HepG2 (cell line): ENCODE results near the gene ZNF618. TPM values are rescaled to one million over a fixed set of nuclear protein-coding genes. Genes with fewer than 3 reads are reported as not detected.

Experiments used
- ATAC-seq: fragments of 200-7000 bp; cut with Tn5 transposase; 3 replicates; pipeline ENCODE4 v1.9.1; 2020; ENCODE audit warnings: mild to moderate bottlenecking, moderate library complexity
- BruUV-seq: library from RNA; stranded (reverse); fragments of 400-500 nt; replicated peaks from 2 replicates; lab custom pipeline; 2021; lab: Mats Ljungman, UMichigan
- CTCF ChIA-PET: fragments of 300-600 bp; formaldehyde crosslinking; extraction: SDS; loops from one replicate; lab custom pipeline; 2021; ENCODE audit warnings: low total read pairs, inconsistent platforms, low intra/inter-chr PET ratio; lab: Yijun Ruan, JAX
- POLR2A ChIA-PET: fragments of 350-600 bp; sonication (Branson Sonifier 250); formaldehyde crosslinking; loops from one replicate; lab custom pipeline; 2020; ENCODE audit warnings: antibody characterized with exemption, inconsistent platforms; lab: Yijun Ruan, JAX
- DNase-seq: peaks from one replicate; pipeline ENCODE4 v3.0.0-alpha.2; 2015; ENCODE audit warnings: low spot score
- FAIRE-seq: peaks from 3 replicates; lab custom pipeline; 2011; peaks lifted over from hg19 to GRCh38; lab: Jason Lieb, UNC
- H2AFZ ChIP-seq: one replicate; pipeline ENCODE4 v1.6.1; 2011; ENCODE audit warnings: low read length, inconsistent platforms
- H3K27ac ChIP-seq: fragments of 300-600 bp; 3 replicates; pipeline ENCODE4 v1.8.0; 2011; ENCODE audit warnings: mixed run types, mild to moderate bottlenecking, mixed read lengths, low read length, inconsistent platforms; ENCODE audit not compliant: insufficient read depth; ENCODE audit errors: extremely low read length
- H3K27me3 ChIP-seq, 2 experiments: fragments of 200-600 bp in 1 of 2; 2 replicates in 1 of 2; 3 replicates in 1 of 2; pipeline versions ENCODE4 v1.6.0 to v1.8.0; 2011; ENCODE audit warnings: low read length in 2 of 2, mild to moderate bottlenecking in 2 of 2, moderate library complexity in 2 of 2, inconsistent platforms in 1 of 2; ENCODE audit not compliant: insufficient read depth in 2 of 2, control insufficient read depth in 1 of 2
- H3K36me3 ChIP-seq, 2 experiments: fragments of 200-600 bp in 1 of 2; replicated peaks in 1 of 2; 2 replicates in 1 of 2; 3 replicates in 1 of 2; pipeline versions ENCODE4 v1.5.1 to v1.8.0; 2011; ENCODE audit warnings: low read length in 2 of 2, inconsistent platforms in 1 of 2; ENCODE audit not compliant: insufficient read depth in 2 of 2, control insufficient read depth in 1 of 2
- H3K4me1 ChIP-seq: 2 replicates; pipeline ENCODE4 v1.5.1; 2012; ENCODE audit warnings: low read length, inconsistent platforms; ENCODE audit not compliant: insufficient read depth
- H3K4me2 ChIP-seq: 2 replicates; pipeline ENCODE4 v1.6.0; 2011; ENCODE audit warnings: low read depth, low read length, inconsistent platforms
- H3K4me3 ChIP-seq, 3 experiments: fragments of 200-600 bp in 1 of 3; sonication (generic), shearing (Covaris generic) in 1 of 3; replicated peaks in 1 of 3; 2 replicates each; pipeline ENCODE4 v1.5.1; 2011 to 2016; ENCODE audit warnings: low read length in 3 of 3, inconsistent platforms in 2 of 3, low read depth in 2 of 3, mild to moderate bottlenecking in 2 of 3, control low read depth in 1 of 3, mixed read lengths in 1 of 3; ENCODE audit not compliant: insufficient read depth in 1 of 3
- H3K79me2 ChIP-seq: one replicate; pipeline ENCODE4 v1.6.1; 2011; ENCODE audit warnings: low read length, inconsistent platforms; ENCODE audit not compliant: insufficient read depth
- H3K9ac ChIP-seq: 2 replicates; pipeline ENCODE4 v1.6.0; 2011; ENCODE audit warnings: mild to moderate bottlenecking, low read depth, low read length, inconsistent platforms; ENCODE audit not compliant: insufficient read depth
- H3K9me3 ChIP-seq: 2 replicates; pipeline ENCODE4 v1.5.1; 2012; ENCODE audit warnings: mild to moderate bottlenecking, low read length
- H4K20me1 ChIP-seq: 2 replicates; pipeline ENCODE4 v1.6.0; 2011; ENCODE audit warnings: inconsistent platforms, mild to moderate bottlenecking, low read length, moderate library complexity; ENCODE audit not compliant: insufficient read depth
- ATM ChIP-seq: fragments of 450-650 bp; IDR thresholded peaks from 2 replicates; pipeline ENCODE4 v1.7.1; 2017; ENCODE audit warnings: mild to moderate bottlenecking, borderline replicate concordance
- DNMT1 ChIP-seq: sonication (generic); formaldehyde crosslinking; IDR thresholded peaks from 2 replicates; pipeline ENCODE4 v1.5.1; 2020; ENCODE audit warnings: mild to moderate bottlenecking, missing genetic modification reagents
- GATAD2A ChIP-seq: IDR thresholded peaks from 2 replicates; pipeline ENCODE4 v1.6.1; 2016
- IRF9 ChIP-seq: sonication (generic); formaldehyde crosslinking; IDR thresholded peaks from 2 replicates; pipeline ENCODE4 v1.8.0; 2022; ENCODE audit warnings: missing genetic modification reagents, mild to moderate bottlenecking, borderline replicate concordance
- KDM3A ChIP-seq: IDR thresholded peaks from 2 replicates; pipeline ENCODE4 v1.6.1; 2018; ENCODE audit warnings: low read depth, missing compliant biosample characterization
- MYNN ChIP-seq: sonication (generic); formaldehyde crosslinking; IDR thresholded peaks from 2 replicates; pipeline ENCODE4 v1.4.0; 2020; ENCODE audit warnings: mild to moderate bottlenecking, low read depth, missing genetic modification reagents
- SOX5 ChIP-seq: IDR thresholded peaks from 2 replicates; pipeline ENCODE4 v1.6.1; 2016; ENCODE audit warnings: borderline replicate concordance
- SRSF9 ChIP-seq: fragments of 200-400 bp; formaldehyde crosslinking; IDR thresholded peaks from 2 replicates; pipeline ENCODE4 v1.6.1; 2018; ENCODE audit warnings: borderline replicate concordance, mild to moderate bottlenecking, low read depth, low read length; ENCODE audit not compliant: insufficient read depth, poor library complexity, severe bottlenecking
- ZNF10 ChIP-seq: sonication (generic); formaldehyde crosslinking; IDR thresholded peaks from 2 replicates; pipeline ENCODE4 v1.4.0; 2020; ENCODE audit warnings: mild to moderate bottlenecking, low read depth, missing genetic modification reagents, borderline replicate concordance
- WGBS: methylation state at CpG from one replicate; pipeline ENCODE4 v1.1.6; 2017; ENCODE audit warnings: low lambda C conversion rate; 5-methylcytosine and 5-hydroxymethylcytosine counted together
- in situ Hi-C: cut with HindIII; loops from 2 replicates; pipeline ENCODE4 v1.10.0; 2017; ENCODE audit warnings: low pct_unique_long_range_greater_than_20kb; ENCODE audit not compliant: extremely low pct_ligation_motif_present
- intact Hi-C: fragments of 100-400 bp; cut with micrococcal nuclease; formaldehyde crosslinking; loops from one replicate; pipeline ENCODE4 v1.10.0; 2022; ENCODE audit not compliant: unreplicated experiment
- polyA plus RNA-seq, 8 experiments: library from polyadenylated mRNA; depleted of rRNA in 3 of 8; stranded (reverse) in 7 of 8; unstranded in 1 of 8; fragments of >200 nt; fragmentation: Illumina TruSeq in 4 of 8; extraction: Trizol in 4 of 8; gene quantifications; 2 replicates each; pipeline versions ENCODE4 v1.2.1 to v1.2.3, GENCODE V29; 2011 to 2016; ENCODE audit warnings: low read depth in 4 of 8, missing spikeins in 1 of 8, mixed read lengths in 1 of 8; ENCODE audit not compliant: insufficient read depth in 1 of 8
- total RNA-seq, 5 experiments: library from RNA; depleted of rRNA; stranded (reverse); fragments of >200 nt; fragmentation: Illumina TruSeq; extraction: Trizol; gene quantifications; 2 replicates each; pipeline ENCODE4 v1.2.3, GENCODE V29; 2016; ENCODE audit warnings: low read depth in 1 of 5
- TF ChIP-seq, protein P1 (sequence below): sonication (generic); formaldehyde crosslinking; IDR thresholded peaks from 2 replicates; pipeline ENCODE4 v1.8.1; 2022; ENCODE audit warnings: mild to moderate bottlenecking, missing genetic modification reagents
- TF ChIP-seq, protein P2 (sequence below): IDR thresholded peaks from 2 replicates; pipeline ENCODE4 v1.6.1; 2016; ENCODE audit warnings: control low read depth
- TF ChIP-seq, protein P3 (sequence below): sonication (generic); formaldehyde crosslinking; IDR thresholded peaks from 2 replicates; pipeline ENCODE4 v1.8.1; 2023; ENCODE audit warnings: missing genetic modification reagents, mild to moderate bottlenecking, borderline replicate concordance
- TF ChIP-seq, protein P4 (sequence below): sonication (generic); formaldehyde crosslinking; IDR thresholded peaks from 2 replicates; pipeline ENCODE4 v1.5.0; 2020; ENCODE audit warnings: missing genetic modification reagents

The ZNF618 gene
- total and polyA plus RNA-seq, 2 of the 13 experiments (the other 11 are each of a cell fraction or from before 2014, with no cell fraction given) = 0.07 TPM

GRCh38 chr9:113992994-113993393 lies 116.9 kb downstream of the ZNF618 start:
- H3K79me2 ChIP-seq = no peaks in the 10 kb centered on the region
- TF ChIP-seq SRSF9 (no peak), DNMT1 (CRISPR knock-in tag) (no peak), IRF9 (CRISPR knock-in tag) (no peak)
- no peak overlapping the region for H3K27ac ChIP-seq
- ATAC-seq (no peak), FAIRE-seq (no peak), DNase-seq (no peak)
- no peaks in the 10 kb centered on the region for H3K9me3 ChIP-seq
- H3K4me2 ChIP-seq = no peak overlapping the region
- no peak overlapping the region for H3K4me3 ChIP-seq
- intact Hi-C loops = no loop called here
- no peak overlapping the region for H2AFZ ChIP-seq
- H3K4me1 ChIP-seq = 0 out of 2 replicates have a peak, but pooled peaks cover 7% of the 10 kb centered on the region
- no peak overlapping the region for H3K9ac ChIP-seq
- no TSS peak for BruUV-seq
- WGBS = 29% methylated on average over 1 of the region's 6 CpGs
- in situ Hi-C loops = no loop called here
- no peaks in the 10 kb centered on the region for H4K20me1 ChIP-seq
- CTCF ChIA-PET = no interaction called here
- POLR2A ChIA-PET = no interaction called here
- H3K27me3 ChIP-seq = peaks cover 0 to 35% of the 10 kb centered on the region in 2 experiments; a peak in 2 of 5 replicates
- no peaks in the 10 kb centered on the region for H3K36me3 ChIP-seq

- Histone ChIP-seq H3K27me3 (peaks cover 0 to 29% of the 10 kb centered on the region in 2 experiments; a peak in 2 of 5 replicates), H3K27ac (no peak overlapping the region), H3K4me2 (no peak overlapping the region), H3K9me3 (no peaks in the 10 kb centered on the region), H3K4me1 (0 out of 2 replicates have a peak, but pooled peaks cover 5% of the 10 kb centered on the region), H3K79me2 (no peaks in the 10 kb centered on the region), H4K20me1 (no peaks in the 10 kb centered on the region), H2AFZ (no peak overlapping the region), H3K9ac (no peak overlapping the region), H3K36me3 (no peaks in the 10 kb centered on the region), H3K4me3 (no peak overlapping the region)
- FAIRE-seq (no peak), ATAC-seq (no peak), DNase-seq (no peak)
- 45% methylated on average over 9 of the region's 14 CpGs for WGBS
- in situ Hi-C loops = no loop called here
- no TSS peak for BruUV-seq
- ChIA-PET CTCF (no interaction called here), POLR2A (no interaction called here)
- intact Hi-C loops = no loop called here
- TF ChIP-seq ATM = no peak
- TF ChIP-seq ZNF10 = no peak
- no peak for TF ChIP-seq MYNN
- TF ChIP-seq SOX5 (CRISPR knock-in tag) = no peak
- TF ChIP-seq, protein P1, sequence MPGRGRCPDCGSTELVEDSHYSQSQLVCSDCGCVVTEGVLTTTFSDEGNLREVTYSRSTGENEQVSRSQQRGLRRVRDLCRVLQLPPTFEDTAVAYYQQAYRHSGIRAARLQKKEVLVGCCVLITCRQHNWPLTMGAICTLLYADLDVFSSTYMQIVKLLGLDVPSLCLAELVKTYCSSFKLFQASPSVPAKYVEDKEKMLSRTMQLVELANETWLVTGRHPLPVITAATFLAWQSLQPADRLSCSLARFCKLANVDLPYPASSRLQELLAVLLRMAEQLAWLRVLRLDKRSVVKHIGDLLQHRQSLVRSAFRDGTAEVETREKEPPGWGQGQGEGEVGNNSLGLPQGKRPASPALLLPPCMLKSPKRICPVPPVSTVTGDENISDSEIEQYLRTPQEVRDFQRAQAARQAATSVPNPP (CRISPR knock-in tag) = no peak
- no peak for TF ChIP-seq KDM3A
- TF ChIP-seq, protein P2, sequence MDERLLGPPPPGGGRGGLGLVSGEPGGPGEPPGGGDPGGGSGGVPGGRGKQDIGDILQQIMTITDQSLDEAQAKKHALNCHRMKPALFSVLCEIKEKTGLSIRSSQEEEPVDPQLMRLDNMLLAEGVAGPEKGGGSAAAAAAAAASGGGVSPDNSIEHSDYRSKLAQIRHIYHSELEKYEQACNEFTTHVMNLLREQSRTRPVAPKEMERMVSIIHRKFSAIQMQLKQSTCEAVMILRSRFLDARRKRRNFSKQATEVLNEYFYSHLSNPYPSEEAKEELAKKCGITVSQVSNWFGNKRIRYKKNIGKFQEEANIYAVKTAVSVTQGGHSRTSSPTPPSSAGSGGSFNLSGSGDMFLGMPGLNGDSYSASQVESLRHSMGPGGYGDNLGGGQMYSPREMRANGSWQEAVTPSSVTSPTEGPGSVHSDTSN = no peak
- TF ChIP-seq, protein P3, sequence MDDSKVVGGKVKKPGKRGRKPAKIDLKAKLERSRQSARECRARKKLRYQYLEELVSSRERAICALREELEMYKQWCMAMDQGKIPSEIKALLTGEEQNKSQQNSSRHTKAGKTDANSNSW (CRISPR knock-in tag) = no peak
- TF ChIP-seq GATAD2A (CRISPR knock-in tag) = no peak
- TF ChIP-seq, protein P4, sequence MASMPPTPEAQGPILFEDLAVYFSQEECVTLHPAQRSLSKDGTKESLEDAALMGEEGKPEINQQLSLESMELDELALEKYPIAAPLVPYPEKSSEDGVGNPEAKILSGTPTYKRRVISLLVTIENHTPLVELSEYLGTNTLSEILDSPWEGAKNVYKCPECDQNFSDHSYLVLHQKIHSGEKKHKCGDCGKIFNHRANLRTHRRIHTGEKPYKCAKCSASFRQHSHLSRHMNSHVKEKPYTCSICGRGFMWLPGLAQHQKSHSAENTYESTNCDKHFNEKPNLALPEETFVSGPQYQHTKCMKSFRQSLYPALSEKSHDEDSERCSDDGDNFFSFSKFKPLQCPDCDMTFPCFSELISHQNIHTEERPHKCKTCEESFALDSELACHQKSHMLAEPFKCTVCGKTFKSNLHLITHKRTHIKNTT (CRISPR knock-in tag) = no peak
These were observed 117.9 kb downstream of the ZNF618 start for GRCh38 chr9:113993838-113994540.
